ENCODE data around the gene POLR2M.

GRCh38 chr15:57738734-57739237, 32.3 kb downstream of the POLR2M start:
- TF ChIP-seq CTCF (conservative IDR thresholded peaks at IDR 0.05) (no peak), EZH2 (IDR thresholded peaks at IDR 0.05; ENCODE audit: low read depth) (no peak)

All from PC-9 (cell line).